Thoracic aorta (tissue), 2 donors: ENCODE results near the gene CBX4. TPM values are rescaled to one million over a fixed set of nuclear protein-coding genes. Genes with fewer than 3 reads are reported as not detected.
A peak's percentile ranks its signal among the peaks of the same experiment; 100 is the strongest.

ENCODE experiments used
- ATAC-seq: fragments of 150-250 bp; one replicate; pipeline ENCODE4 v1.8.0; 2017; ENCODE audit warnings: low read depth; ENCODE audit not compliant: insufficient number of reproducible peaks, low FRiP score
- DNase-seq: peaks from one replicate; pipeline ENCODE4 v3.0.0-alpha.2; 2020; ENCODE audit warnings: low spot score
- H3K27ac ChIP-seq, 2 donors: fragments of 200-600 bp; sonication (generic); 1 replicate in 1 of 2; 2 replicates in 1 of 2; pipeline ENCODE4 v1.5.1; 2016; ENCODE audit warnings: mild to moderate bottlenecking in 2 of 2, moderate library complexity in 2 of 2
- H3K27me3 ChIP-seq: fragments of 200-600 bp; sonication (generic); replicated peaks from 2 replicates; pipeline ENCODE4 v1.6.0; 2016; ENCODE audit warnings: mild to moderate bottlenecking; ENCODE audit not compliant: insufficient read depth
- H3K36me3 ChIP-seq: fragments of 200-600 bp; sonication (generic); one replicate; pipeline ENCODE4 v1.5.1; 2016
- H3K4me1 ChIP-seq, 2 donors: fragments of 200-600 bp; sonication (generic); 1 replicate in 1 of 2; 2 replicates in 1 of 2; pipeline versions ENCODE4 v1.5.1 to v1.6.0; 2016; ENCODE audit warnings: low read depth in 2 of 2, mild to moderate bottlenecking in 1 of 2; ENCODE audit not compliant: control insufficient read depth in 1 of 2
- H3K4me3 ChIP-seq: fragments of 200-600 bp; sonication (generic); 2 replicates; pipeline ENCODE4 v1.5.1; 2016; ENCODE audit warnings: mild to moderate bottlenecking
- H3K9me3 ChIP-seq: fragments of 200-600 bp; sonication (generic); 2 replicates; pipeline ENCODE4 v1.5.1; 2016
- CTCF ChIP-seq: fragments of 200-600 bp; sonication (generic); IDR thresholded peaks from one replicate; pipeline ENCODE4 v1.5.1; 2019; ENCODE audit warnings: antibody characterized with exemption
- total RNA-seq, 2 donors: library from RNA; depleted of rRNA; stranded (reverse); fragments of >200 nt; gene quantifications; one replicate each; pipeline versions ENCODE4 v1.1.0 to v1.2.3, GENCODE V29; 2016

Gene CBX4
- 10 to 100 TPM in 1 of 2 donors, 1 to 10 TPM in 1; 6.2 to 10.4 TPM for total RNA-seq

DNA sequence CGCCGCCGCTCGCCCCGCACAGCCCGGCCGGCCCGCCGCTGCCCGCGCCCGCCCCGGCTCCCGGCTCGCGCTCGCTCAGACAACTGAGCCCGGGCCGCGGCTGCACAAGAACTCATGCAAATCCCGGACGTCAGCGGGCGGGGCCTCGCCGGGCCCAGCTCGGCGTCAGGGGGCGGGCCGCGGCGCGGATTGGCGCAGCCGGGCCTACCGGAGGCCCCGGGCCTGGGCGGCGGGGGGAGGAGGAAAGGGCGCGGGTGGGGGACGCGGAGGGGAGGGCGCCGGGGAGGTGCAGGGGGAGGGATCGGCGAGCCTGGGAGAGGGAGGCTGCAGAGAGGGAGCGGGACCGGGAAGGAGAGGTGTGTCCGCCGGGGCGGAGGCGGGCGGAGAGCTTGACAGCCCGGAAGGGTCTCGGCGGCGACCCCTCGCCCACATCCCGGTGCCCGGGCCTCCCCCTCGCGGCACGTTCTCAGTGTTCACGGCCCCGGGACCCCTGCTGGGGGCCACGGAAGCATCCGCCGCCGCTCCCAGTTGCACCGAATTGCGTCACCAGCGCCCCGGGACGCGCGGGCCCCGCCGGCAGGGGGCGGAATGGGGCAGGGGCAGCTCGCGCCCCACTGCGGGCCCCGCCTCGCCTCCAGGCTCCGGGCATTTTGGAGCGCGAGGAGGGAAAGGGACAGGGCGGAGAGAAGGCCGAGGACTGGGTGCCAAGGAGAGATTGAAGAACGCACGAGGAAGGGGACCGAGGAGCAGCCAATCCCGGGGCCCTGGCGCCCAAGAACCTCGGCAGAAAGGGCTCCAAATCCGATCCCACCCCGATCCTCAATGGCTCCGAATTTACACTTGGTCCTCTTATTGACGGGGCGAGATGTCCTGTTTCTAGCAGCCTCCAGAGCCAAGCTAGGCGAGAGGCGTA is at the start of gene CBX4:
TSS of gene CBX4 (minus strand) at position 85 of the 913 bp plus-strand sequence. CDS start 189 bp downstream, outside the sequence.
- DNase-seq (peak; percentile 84), ATAC-seq (peak; percentile 67)
- TF ChIP-seq CTCF: peak; percentile 55
- Histone ChIP-seq H3K36me3 (peaks cover 13% of the 10 kb centered on the region), H3K9me3 (no peaks in the 10 kb centered on the region), H3K4me3 (peak within 1 kb of the TSS; percentile 90), H3K27me3 (peaks cover 27% of the 10 kb centered on the region), H3K4me1 (peaks cover 46 to 71% of the 10 kb centered on the region in 2 donors), H3K27ac (peak within 1 kb of the TSS; percentile 76 to 88)

DNA sequence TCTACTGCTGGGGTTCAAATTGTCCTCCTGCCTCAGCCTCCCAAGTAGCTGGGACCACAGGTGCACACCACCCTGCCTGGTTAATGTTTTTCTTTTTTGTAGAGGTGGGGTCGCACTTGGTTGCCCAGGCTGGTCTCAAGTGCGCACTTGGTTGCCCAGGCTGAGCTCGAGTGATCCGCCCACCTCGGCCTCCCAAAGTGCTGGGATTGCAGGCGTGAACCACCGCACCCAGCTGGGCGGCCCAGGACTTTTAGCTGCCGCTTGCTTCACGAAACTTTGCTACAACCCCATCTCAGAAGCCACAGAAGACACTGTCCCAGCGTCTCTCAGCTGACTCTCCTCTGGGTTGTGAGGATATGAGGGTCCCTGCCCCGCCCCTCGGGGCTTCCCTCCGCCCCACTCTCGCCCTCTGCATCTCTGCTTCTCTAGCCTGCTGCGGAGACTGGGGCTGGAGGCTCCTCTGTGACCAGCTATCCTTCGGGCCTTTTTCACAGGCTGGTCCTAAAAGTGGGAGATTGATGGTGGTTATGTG is 48.8 kb upstream of the CBX4 start:
- no peaks in the 10 kb centered on the region for H3K36me3 ChIP-seq
- no peak for TF ChIP-seq CTCF
- H3K9me3 ChIP-seq: no peaks in the 10 kb centered on the region
- DNase-seq (no peak), ATAC-seq (no peak)
- H3K4me1 ChIP-seq: no peaks in the 10 kb centered on the region
- H3K27me3 ChIP-seq: no peaks in the 10 kb centered on the region
- no peak overlapping the region for H3K4me3 ChIP-seq
- H3K27ac ChIP-seq: no peak overlapping the region

DNA sequence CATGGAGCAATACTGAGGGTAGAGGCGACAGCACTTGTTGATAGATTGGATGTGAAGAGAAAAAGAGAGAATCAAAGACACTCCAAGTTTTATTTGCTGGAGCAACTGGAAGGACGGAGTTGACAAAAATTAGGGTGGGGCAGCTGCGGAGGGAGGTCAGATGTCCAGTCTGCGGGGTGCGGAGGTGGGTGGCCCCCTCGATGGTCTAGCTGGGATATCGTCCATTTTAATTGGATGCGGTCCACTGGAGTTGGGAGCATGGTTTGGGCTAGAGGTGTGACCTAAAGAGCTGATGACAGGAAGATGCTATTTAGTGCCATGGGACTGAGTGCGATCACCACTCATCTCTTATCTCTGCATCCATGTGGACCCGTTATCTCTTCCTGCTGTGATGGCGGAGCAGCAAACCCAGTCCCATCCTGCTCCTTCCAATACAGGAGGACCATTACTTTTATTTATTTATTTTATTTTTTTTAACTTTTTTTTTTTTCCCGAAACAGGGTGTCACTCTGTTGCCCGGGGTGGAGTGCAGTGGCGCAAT is 48.3 kb upstream of the CBX4 start:
- no peaks in the 10 kb centered on the region for H3K27me3 ChIP-seq
- ATAC-seq (no peak), DNase-seq (no peak)
- H3K4me1 ChIP-seq: no peaks in the 10 kb centered on the region
- TF ChIP-seq CTCF: no peak
- H3K4me3 ChIP-seq: no peak overlapping the region
- H3K27ac ChIP-seq: no peak overlapping the region
- no peaks in the 10 kb centered on the region for H3K36me3 ChIP-seq
- no peaks in the 10 kb centered on the region for H3K9me3 ChIP-seq

- Histone ChIP-seq H3K4me3 (no peak overlapping the region), H3K4me1 (no peaks in the 10 kb centered on the region), H3K27me3 (no peaks in the 10 kb centered on the region), H3K36me3 (no peaks in the 10 kb centered on the region), H3K27ac (no peak overlapping the region), H3K9me3 (no peaks in the 10 kb centered on the region)
- DNase-seq (no peak), ATAC-seq (no peak)
- no peak for TF ChIP-seq CTCF
Observed at GRCh38 chr17:79883202-79883601, 44.0 kb upstream of the CBX4 start.

DNA sequence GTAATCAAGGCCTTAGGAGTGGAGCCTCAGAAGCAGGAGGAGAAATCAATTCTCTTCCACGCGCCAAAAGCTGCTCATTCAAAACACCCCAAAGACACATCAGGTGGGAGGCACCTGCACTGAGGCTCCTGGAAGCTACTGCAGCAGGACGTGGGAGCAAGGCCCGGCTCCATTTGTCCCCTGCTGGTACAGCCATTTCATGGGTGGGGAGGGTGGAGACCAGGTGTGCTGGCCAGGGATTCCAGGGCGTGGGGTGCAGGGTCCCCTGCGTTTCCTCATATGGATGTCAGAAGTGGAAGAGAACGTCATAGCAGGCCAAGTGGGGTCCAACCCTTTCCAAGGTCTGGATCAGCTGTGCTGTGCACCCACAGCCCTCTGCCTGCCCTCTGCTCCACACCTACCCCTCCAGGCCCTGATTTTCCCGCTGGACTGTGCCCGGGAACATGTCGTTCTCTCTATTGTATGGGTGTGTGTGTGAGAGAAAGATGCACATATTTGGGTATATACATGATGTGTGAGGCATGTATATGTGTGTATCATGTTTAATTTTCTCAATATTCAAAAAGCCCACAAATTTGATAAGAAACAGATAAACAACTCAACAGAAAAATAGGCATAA is 39.2 kb upstream of the CBX4 start:
- no peak overlapping the region for H3K4me3 ChIP-seq
- DNase-seq (no peak), ATAC-seq (no peak)
- no peak overlapping the region for H3K27ac ChIP-seq
- no peaks in the 10 kb centered on the region for H3K27me3 ChIP-seq
- no peak for TF ChIP-seq CTCF
- no peaks in the 10 kb centered on the region for H3K4me1 ChIP-seq
- H3K9me3 ChIP-seq: no peaks in the 10 kb centered on the region
- no peaks in the 10 kb centered on the region for H3K36me3 ChIP-seq
